ENCODE results near the gene PAOX.
"Not testable (repeated sequence)": the region's sequence is repeated elsewhere in the genome, so short reads cannot be mapped to it uniquely, and the experiment has no call there.

Gene PAOX

GRCh38 chr10:133412381-133412711 is 33.3 kb downstream of the PAOX start:
- Histone ChIP-seq H3K4me3 (ENCODE audit: insufficient read depth, low read length, poor library complexity, severe bottlenecking) (no peak overlapping the region), H3F3A (ENCODE audit: insufficient read depth) (no peaks in the 10 kb centered on the region), H3K27ac (ENCODE audit: low read depth, low read length) (no peak overlapping the region), H3K27me3 (ENCODE audit: low read length) (no peaks in the 10 kb centered on the region), H3K4me2 (ENCODE audit: low read depth, low read length, poor library complexity, severe bottlenecking) (no peak overlapping the region), H3K79me2 (ENCODE audit: insufficient read depth, low read length) (peaks cover 39% of the 10 kb centered on the region; the same call in 1 of the 2 replicates), H3K9ac (ENCODE audit: low read length) (no peak overlapping the region), H2AFZ (ENCODE audit: low read depth, low read length, severe bottlenecking) (no peak overlapping the region), H3K36me3 (ENCODE audit: low read length) (peaks cover 51% of the 10 kb centered on the region), H3K9me3 (ENCODE audit: insufficient read depth, low read length) (peaks cover 16% of the 10 kb centered on the region; the same call in 1 of the 2 replicates), H3K9me2 (replicated peaks; ENCODE audit: insufficient read depth, low read length) (no peaks in the 10 kb centered on the region), H4K20me1 (ENCODE audit: low read depth, low read length) (no peaks in the 10 kb centered on the region)
- no peak for TF ChIP-seq CTCF (IDR thresholded peaks at IDR 0.05; ENCODE audit: insufficient read depth, low read length, poor library complexity, severe bottlenecking)
- no peak for TF ChIP-seq EZH2phosphoT487 (conservative IDR thresholded peaks at IDR 0.05; ENCODE audit: low read length)

DNA sequence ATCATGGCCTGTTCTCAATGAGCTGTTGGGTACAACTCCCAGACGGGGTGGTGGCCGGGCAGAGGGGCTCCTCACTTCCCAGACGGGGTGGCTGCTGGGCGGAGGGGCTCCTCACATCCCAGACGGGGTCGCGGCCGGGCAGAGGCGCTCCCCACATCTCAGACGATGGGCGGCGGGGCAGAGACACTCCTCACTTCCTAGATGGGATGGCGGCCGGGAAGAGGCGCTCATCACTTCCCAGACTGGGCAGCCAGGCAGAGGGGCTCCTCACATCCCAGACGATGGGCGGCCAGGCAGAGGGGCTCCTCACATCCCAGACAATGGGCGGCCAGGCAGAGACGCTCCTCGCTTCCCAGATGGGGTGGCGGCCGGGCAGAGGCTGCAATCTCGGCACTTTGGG is 35.3 kb downstream of the PAOX start:
- peaks cover 40% of the 10 kb centered on the region for H3K36me3 ChIP-seq (ENCODE audit: low read length)
- not testable (repeated sequence) for H3K9me2 ChIP-seq (replicated peaks; ENCODE audit: insufficient read depth, low read length); H3F3A ChIP-seq (ENCODE audit: insufficient read depth); H3K27ac ChIP-seq (ENCODE audit: low read depth, low read length); H3K4me3 ChIP-seq (ENCODE audit: insufficient read depth, low read length, poor library complexity, severe bottlenecking); H3K27me3 ChIP-seq (ENCODE audit: low read length); H2AFZ ChIP-seq (ENCODE audit: low read depth, low read length, severe bottlenecking); H4K20me1 ChIP-seq (ENCODE audit: low read depth, low read length); H3K9ac ChIP-seq (ENCODE audit: low read length); H3K4me2 ChIP-seq (ENCODE audit: low read depth, low read length, poor library complexity, severe bottlenecking)
- peaks cover 16% of the 10 kb centered on the region; the same call in 1 of the 2 replicates for H3K9me3 ChIP-seq (ENCODE audit: insufficient read depth, low read length)
- peaks cover 23% of the 10 kb centered on the region; the same call in 1 of the 2 replicates for H3K79me2 ChIP-seq (ENCODE audit: insufficient read depth, low read length)

GRCh38 chr10:133415752-133416151 is 36.7 kb downstream of the PAOX start:
- no peaks in the 10 kb centered on the region for H3K27me3 ChIP-seq (ENCODE audit: low read length)
- no peak overlapping the region for H3K4me2 ChIP-seq (ENCODE audit: low read depth, low read length, poor library complexity, severe bottlenecking)
- H3K27ac ChIP-seq (ENCODE audit: low read depth, low read length) = no peak overlapping the region
- H3K9me3 ChIP-seq (ENCODE audit: insufficient read depth, low read length) = peaks cover 16% of the 10 kb centered on the region; the same call in 1 of the 2 replicates
- H4K20me1 ChIP-seq (ENCODE audit: low read depth, low read length) = no peaks in the 10 kb centered on the region
- H2AFZ ChIP-seq (ENCODE audit: low read depth, low read length, severe bottlenecking) = no peak overlapping the region
- H3K9me2 ChIP-seq (replicated peaks; ENCODE audit: insufficient read depth, low read length) = no peaks in the 10 kb centered on the region
- peaks cover 27% of the 10 kb centered on the region for H3K36me3 ChIP-seq (ENCODE audit: low read length)
- H3K79me2 ChIP-seq (ENCODE audit: insufficient read depth, low read length) = peaks cover 10% of the 10 kb centered on the region; the same call in 1 of the 2 replicates
- H3K4me3 ChIP-seq (ENCODE audit: insufficient read depth, low read length, poor library complexity, severe bottlenecking) = no peak overlapping the region
- no peak overlapping the region for H3K9ac ChIP-seq (ENCODE audit: low read length)
- no peaks in the 10 kb centered on the region for H3F3A ChIP-seq (ENCODE audit: insufficient read depth)
- TF ChIP-seq EZH2phosphoT487 (conservative IDR thresholded peaks at IDR 0.05; ENCODE audit: low read length) = no peak
- TF ChIP-seq CTCF (IDR thresholded peaks at IDR 0.05; ENCODE audit: insufficient read depth, low read length, poor library complexity, severe bottlenecking) = no peak

DNA sequence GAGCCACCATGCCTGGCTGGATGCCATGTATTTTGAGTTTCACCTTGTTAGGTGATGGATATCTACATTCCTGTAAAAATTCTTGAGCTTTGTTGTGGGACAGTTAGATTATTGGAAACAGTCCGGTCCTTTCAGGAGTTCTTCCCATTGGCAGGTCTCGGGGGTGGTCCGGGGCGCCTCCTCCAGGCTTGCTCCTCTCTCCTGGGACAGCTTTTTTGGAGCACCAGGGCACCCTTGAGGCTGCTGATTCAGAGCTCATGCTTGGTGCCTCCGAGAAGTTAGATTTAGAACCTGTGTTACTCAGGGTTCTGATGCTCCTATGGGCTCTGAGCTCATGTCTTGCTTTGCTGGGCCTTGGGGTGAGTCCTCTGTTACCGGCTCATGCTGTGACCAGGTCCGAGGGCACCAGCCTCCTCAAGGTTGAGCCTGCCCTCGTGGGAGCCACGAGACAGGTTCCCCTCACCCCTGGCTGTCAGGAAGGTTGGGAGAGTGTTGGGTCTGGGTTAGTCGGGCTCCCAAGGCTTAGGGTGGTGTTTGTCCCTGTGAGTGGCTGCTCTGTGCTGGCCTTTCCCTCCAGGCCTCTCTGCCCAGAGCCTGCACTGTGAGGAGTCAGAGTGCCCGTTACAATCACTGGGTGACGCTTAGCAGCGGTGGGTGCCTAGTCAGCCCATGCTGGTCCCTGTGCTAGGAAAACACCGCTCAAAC is 39.4 kb downstream of the PAOX start:
- H3K4me2 ChIP-seq (ENCODE audit: low read depth, low read length, poor library complexity, severe bottlenecking) = no peak overlapping the region
- H3K27ac ChIP-seq (ENCODE audit: low read depth, low read length) = no peak overlapping the region
- no peaks in the 10 kb centered on the region for H3F3A ChIP-seq (ENCODE audit: insufficient read depth)
- no peak overlapping the region for H2AFZ ChIP-seq (ENCODE audit: low read depth, low read length, severe bottlenecking)
- no peaks in the 10 kb centered on the region for H3K9me3 ChIP-seq (ENCODE audit: insufficient read depth, low read length)
- H3K4me3 ChIP-seq (ENCODE audit: insufficient read depth, low read length, poor library complexity, severe bottlenecking) = no peak overlapping the region
- TF ChIP-seq EZH2phosphoT487 (conservative IDR thresholded peaks at IDR 0.05; ENCODE audit: low read length) (no peak), CTCF (IDR thresholded peaks at IDR 0.05; ENCODE audit: insufficient read depth, low read length, poor library complexity, severe bottlenecking) (no peak)
- no peaks in the 10 kb centered on the region for H3K9me2 ChIP-seq (replicated peaks; ENCODE audit: insufficient read depth, low read length)
- no peaks in the 10 kb centered on the region for H3K27me3 ChIP-seq (ENCODE audit: low read length)
- H3K79me2 ChIP-seq (ENCODE audit: insufficient read depth, low read length) = no peaks in the 10 kb centered on the region
- H4K20me1 ChIP-seq (ENCODE audit: low read depth, low read length) = no peaks in the 10 kb centered on the region
- H3K9ac ChIP-seq (ENCODE audit: low read length) = no peak overlapping the region
- peaks cover 3% of the 10 kb centered on the region; the same call in 1 of the 2 replicates for H3K36me3 ChIP-seq (ENCODE audit: low read length)
